Progenitor cell of endocrine pancreas (in vitro differentiated cells): ENCODE data around the gene GUCY1A1. TPM values are rescaled to one million over a fixed set of nuclear protein-coding genes. Genes with fewer than 3 reads are reported as not detected.

Experiments
- DNase-seq: peaks from one replicate; pipeline ENCODE4 v3.0.0; 2021; ENCODE audit warnings: low spot score; ENCODE audit not compliant: unreplicated experiment
- H3K27ac Mint-ChIP-seq: 2 replicates; pipeline ENCODE4 v1.8.0; 2021; ENCODE audit warnings: mild to moderate bottlenecking, moderate library complexity, mixed read lengths
- H3K27me3 Mint-ChIP-seq: 2 replicates; pipeline ENCODE4 v1.8.0; 2021; ENCODE audit warnings: mixed read lengths
- H3K36me3 Mint-ChIP-seq: 2 replicates; pipeline ENCODE4 v1.8.0; 2022; ENCODE audit warnings: mixed read lengths; ENCODE audit not compliant: insufficient read depth
- H3K4me1 Mint-ChIP-seq: 2 replicates; pipeline ENCODE4 v1.8.0; 2021; ENCODE audit warnings: low read depth, mixed read lengths
- H3K4me3 Mint-ChIP-seq: 2 replicates; pipeline ENCODE4 v1.8.0; 2021; ENCODE audit warnings: low read depth, mild to moderate bottlenecking, moderate library complexity, mixed read lengths
- H3K9me3 Mint-ChIP-seq: 2 replicates; pipeline ENCODE4 v1.8.0; 2021; ENCODE audit warnings: low read depth, mixed read lengths
- total RNA-seq: library from RNA; stranded (reverse); gene quantifications from 2 replicates; pipeline ENCODE4 v1.2.1, GENCODE V29; 2021
- TF ChIP-seq, protein P1 (sequence below): fragments of 200-600 bp; sonication (generic); IDR thresholded peaks from one replicate; pipeline ENCODE4 v1.5.0; 2021; ENCODE audit warnings: antibody characterized with exemption, mild to moderate bottlenecking; ENCODE audit not compliant: unreplicated experiment

The GUCY1A1 gene
- total RNA-seq, 1 donor from 2014 or later, result 4.7 TPM

DNA sequence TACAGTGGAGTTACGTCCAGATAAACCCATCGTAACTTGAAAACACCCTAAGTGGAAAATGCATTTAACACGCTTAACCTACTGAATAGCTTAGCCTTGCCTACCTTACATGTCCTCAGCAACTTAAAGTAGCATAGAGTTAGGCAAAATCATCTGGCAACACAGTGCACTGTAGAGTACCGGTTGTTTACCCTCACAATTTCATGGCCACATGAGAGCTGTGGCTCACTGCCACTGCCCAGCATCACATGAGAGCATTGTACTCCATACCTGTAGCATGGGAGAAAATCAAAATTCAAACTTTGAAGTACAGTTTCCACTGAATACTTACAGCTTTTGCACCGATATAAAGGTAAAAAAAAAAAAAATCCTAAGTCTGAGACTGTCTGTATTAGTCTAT lies 40.6 kb downstream of the GUCY1A1 start:
- Mint-ChIP-seq H3K36me3 (peaks cover 1% of the 10 kb centered on the region), H3K4me3 (no peak overlapping the region), H3K27me3 (no peaks in the 10 kb centered on the region), H3K9me3 (no peaks in the 10 kb centered on the region), H3K4me1 (peaks cover 21% of the 10 kb centered on the region), H3K27ac (no peak overlapping the region)
- no peak for DNase-seq
- TF ChIP-seq, protein P1, sequence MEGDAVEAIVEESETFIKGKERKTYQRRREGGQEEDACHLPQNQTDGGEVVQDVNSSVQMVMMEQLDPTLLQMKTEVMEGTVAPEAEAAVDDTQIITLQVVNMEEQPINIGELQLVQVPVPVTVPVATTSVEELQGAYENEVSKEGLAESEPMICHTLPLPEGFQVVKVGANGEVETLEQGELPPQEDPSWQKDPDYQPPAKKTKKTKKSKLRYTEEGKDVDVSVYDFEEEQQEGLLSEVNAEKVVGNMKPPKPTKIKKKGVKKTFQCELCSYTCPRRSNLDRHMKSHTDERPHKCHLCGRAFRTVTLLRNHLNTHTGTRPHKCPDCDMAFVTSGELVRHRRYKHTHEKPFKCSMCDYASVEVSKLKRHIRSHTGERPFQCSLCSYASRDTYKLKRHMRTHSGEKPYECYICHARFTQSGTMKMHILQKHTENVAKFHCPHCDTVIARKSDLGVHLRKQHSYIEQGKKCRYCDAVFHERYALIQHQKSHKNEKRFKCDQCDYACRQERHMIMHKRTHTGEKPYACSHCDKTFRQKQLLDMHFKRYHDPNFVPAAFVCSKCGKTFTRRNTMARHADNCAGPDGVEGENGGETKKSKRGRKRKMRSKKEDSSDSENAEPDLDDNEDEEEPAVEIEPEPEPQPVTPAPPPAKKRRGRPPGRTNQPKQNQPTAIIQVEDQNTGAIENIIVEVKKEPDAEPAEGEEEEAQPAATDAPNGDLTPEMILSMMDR, result no peak

DNA sequence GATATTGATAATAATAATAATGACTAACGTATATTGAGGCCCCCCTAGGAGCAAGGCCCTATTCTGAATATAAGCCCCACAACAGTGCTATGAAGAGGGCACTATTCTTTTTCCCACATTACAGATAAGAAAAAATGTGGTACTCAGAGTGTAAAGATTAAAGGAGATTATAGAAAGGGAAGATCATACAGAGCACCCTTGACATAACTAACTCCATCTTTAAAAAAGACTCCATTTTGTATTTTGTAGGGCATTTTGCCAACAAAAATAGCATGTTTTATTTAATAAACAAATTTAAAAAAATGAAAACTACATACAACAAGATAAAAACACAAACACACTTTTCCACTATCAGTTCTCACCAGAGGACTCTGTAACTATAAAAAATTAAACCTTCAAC lies 42.1 kb downstream of the GUCY1A1 start:
- no peak overlapping the region for H3K27ac Mint-ChIP-seq
- H3K9me3 Mint-ChIP-seq, result no peaks in the 10 kb centered on the region
- H3K4me3 Mint-ChIP-seq, result no peak overlapping the region
- no peaks in the 10 kb centered on the region for H3K27me3 Mint-ChIP-seq
- peaks cover 16% of the 10 kb centered on the region for H3K4me1 Mint-ChIP-seq
- H3K36me3 Mint-ChIP-seq, result peaks cover 6% of the 10 kb centered on the region
- TF ChIP-seq, protein P1, result no peak
- DNase-seq, result no peak

DNA sequence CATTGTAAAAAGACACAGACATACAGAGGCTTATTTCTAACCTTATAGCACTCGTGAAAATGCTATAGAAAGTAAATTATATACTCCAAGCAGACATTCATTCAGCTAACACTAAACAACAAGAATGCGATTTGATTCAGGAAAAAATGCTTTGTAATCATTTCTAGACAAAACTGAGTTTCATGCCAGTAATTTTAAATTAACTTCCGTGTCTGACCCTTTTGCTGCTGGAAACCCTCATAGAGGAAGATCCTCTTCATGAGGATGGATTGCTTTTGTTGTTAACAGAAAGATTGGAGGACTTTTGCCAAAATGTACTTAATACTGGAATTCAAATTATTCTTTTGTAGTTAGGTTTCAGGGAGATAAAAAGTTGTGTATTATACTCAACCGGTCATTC lies 43.3 kb downstream of the GUCY1A1 start:
- Mint-ChIP-seq H3K9me3 (no peaks in the 10 kb centered on the region), H3K4me1 (peaks cover 13% of the 10 kb centered on the region), H3K4me3 (no peak overlapping the region), H3K36me3 (peaks cover 6% of the 10 kb centered on the region), H3K27ac (no peak overlapping the region), H3K27me3 (no peaks in the 10 kb centered on the region)
- TF ChIP-seq, protein P1, result no peak
- no peak for DNase-seq

DNA sequence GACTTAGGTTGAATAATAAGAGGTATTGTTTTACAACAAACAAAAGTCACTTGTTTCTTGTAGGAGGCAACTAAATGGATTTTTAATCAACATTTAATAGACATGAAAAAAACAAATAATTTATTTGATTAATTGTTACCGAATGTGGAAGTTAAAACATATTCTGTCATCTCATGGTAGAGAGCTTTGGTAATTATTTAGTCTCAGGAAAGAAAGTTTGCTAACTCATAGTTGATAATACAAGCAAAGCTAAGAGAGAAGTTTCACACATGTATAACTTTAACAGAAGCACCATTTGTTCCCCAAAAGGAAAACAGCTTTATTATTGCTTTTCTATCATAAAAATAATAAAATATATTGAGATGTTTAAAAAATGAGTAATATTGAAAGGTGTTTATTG lies 44.9 kb downstream of the GUCY1A1 start:
- no peak for DNase-seq
- Mint-ChIP-seq H3K4me1 (peaks cover 2% of the 10 kb centered on the region), H3K4me3 (no peak overlapping the region), H3K36me3 (peaks cover 8% of the 10 kb centered on the region), H3K9me3 (no peaks in the 10 kb centered on the region), H3K27me3 (no peaks in the 10 kb centered on the region), H3K27ac (no peak overlapping the region)
- TF ChIP-seq, protein P1, result no peak

DNA sequence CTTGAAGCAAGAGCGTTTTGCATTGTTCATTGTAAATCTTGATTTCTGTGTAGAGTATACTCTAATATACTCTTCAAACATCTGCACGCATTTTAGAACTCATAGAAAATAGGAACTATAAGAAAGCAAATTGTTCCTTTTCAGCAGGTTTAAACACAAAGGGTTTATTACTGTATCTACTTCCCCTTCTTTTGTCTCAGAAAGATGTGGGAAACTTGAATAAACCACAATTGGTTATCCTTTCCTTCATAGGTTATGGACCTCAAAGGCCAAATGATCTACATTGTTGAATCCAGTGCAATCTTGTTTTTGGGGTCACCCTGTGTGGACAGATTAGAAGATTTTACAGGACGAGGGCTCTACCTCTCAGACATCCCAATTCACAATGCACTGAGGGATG lies 46.2 kb downstream of the GUCY1A1 start:
- Mint-ChIP-seq H3K27me3 (no peaks in the 10 kb centered on the region), H3K27ac (no peak overlapping the region), H3K36me3 (peaks cover 10% of the 10 kb centered on the region), H3K4me1 (no peaks in the 10 kb centered on the region), H3K4me3 (no peak overlapping the region), H3K9me3 (no peaks in the 10 kb centered on the region)
- TF ChIP-seq, protein P1, result no peak
- DNase-seq, result no peak
